Skeletal muscle cell (primary cell): ENCODE results near the gene ANTKMT.

Source experiments
- DNase-seq: peaks from one replicate; pipeline ENCODE4 v3.0.0-alpha.2; 2010; ENCODE audit warnings: low read depth
- H3K4me3 ChIP-seq: 2 replicates; pipeline ENCODE4 v1.5.1; 2011; ENCODE audit warnings: low read depth, mild to moderate bottlenecking, control low read depth, low read length, moderate library complexity

Gene ANTKMT

GRCh38 chr16:720990-721764 lies at the start of gene ANTKMT:
Gene ANTKMT (plus strand): TSS chr16:721146. CDS start chr16:721275, 129 bp downstream.
- H3K4me3 ChIP-seq: peak within 1 kb of the TSS; percentile 78
- DNase-seq: no peak

- no peak for DNase-seq
- H3K4me3 ChIP-seq: no peak overlapping the region
Measured at GRCh38 chr16:671353-672131, 49.4 kb upstream of the ANTKMT start.

GRCh38 chr16:672371-672770 lies 48.6 kb upstream of the ANTKMT start:
- no peak for DNase-seq
- no peak overlapping the region for H3K4me3 ChIP-seq

- no peak overlapping the region for H3K4me3 ChIP-seq
- no peak for DNase-seq
Measured at GRCh38 chr16:672851-673250, 48.1 kb upstream of the ANTKMT start.

GRCh38 chr16:673399-673991 lies 47.5 kb upstream of the ANTKMT start:
- no peak overlapping the region for H3K4me3 ChIP-seq
- no peak for DNase-seq

GRCh38 chr16:674214-674881 lies 46.6 kb upstream of the ANTKMT start:
- H3K4me3 ChIP-seq: no peak overlapping the region
- DNase-seq: no peak

GRCh38 chr16:674968-675883 lies 45.7 kb upstream of the ANTKMT start, which contains the start of gene RHBDL1:
Gene RHBDL1 (plus strand): TSS chr16:675671. CDS start chr16:675791, 120 bp downstream.
- DNase-seq: no peak

GRCh38 chr16:675884-676564 lies 44.9 kb upstream of the ANTKMT start:
- peak overlapping the region; percentile 43 for H3K4me3 ChIP-seq
- no peak for DNase-seq

More at GRCh38 chr16:674968-675883, 45.7 kb upstream of the ANTKMT start, which contains the start of gene RHBDL1:
- peak within 1 kb of the TSS; percentile 43 for H3K4me3 ChIP-seq

GRCh38 chr16:676565-676902 lies 44.4 kb upstream of the ANTKMT start:
- no peak overlapping the region for H3K4me3 ChIP-seq
- no peak for DNase-seq

GRCh38 chr16:676913-677312 lies 44.0 kb upstream of the ANTKMT start:
- no peak overlapping the region for H3K4me3 ChIP-seq
- no peak for DNase-seq

GRCh38 chr16:677316-678190 lies 43.4 kb upstream of the ANTKMT start:
- DNase-seq: no peak
- no peak overlapping the region for H3K4me3 ChIP-seq

- no peak overlapping the region for H3K4me3 ChIP-seq
- no peak for DNase-seq
Measured at GRCh38 chr16:678209-678857, 42.6 kb upstream of the ANTKMT start.

- peak overlapping the region; percentile 56 for H3K4me3 ChIP-seq
- no peak for DNase-seq
Measured at GRCh38 chr16:678858-679813, 41.8 kb upstream of the ANTKMT start.

- H3K4me3 ChIP-seq: peak within 1 kb of the TSS; percentile 86
- DNase-seq: no peak
Measured at GRCh38 chr16:679814-680624, 40.9 kb upstream of the ANTKMT start, which contains the start of gene STUB1. Gene STUB1 (plus strand): TSS chr16:680410. CDS start chr16:680526, 116 bp downstream.

GRCh38 chr16:680625-680945 lies 40.4 kb upstream of the ANTKMT start:
- H3K4me3 ChIP-seq: peak overlapping the region; percentile 86
- DNase-seq: no peak
